Activated CD8-positive, alpha-beta memory T cell treated with anti-CD3 and anti-CD28 coated beads for 36 hours (primary cell): ENCODE results near the gene TMEM271. TPM values are rescaled to one million over a fixed set of nuclear protein-coding genes. Genes with fewer than 3 reads are reported as not detected.
"Not testable (repeated sequence)": the region's sequence is repeated elsewhere in the genome, so short reads cannot be mapped to it uniquely, and the experiment has no call there.

Experiments used
- CTCF ChIA-PET: fragments of 350-600 bp; sonication (Branson Sonifier 250); formaldehyde crosslinking; loops from one replicate; lab custom pipeline; 2021; ENCODE audit warnings: antibody characterized with exemption; lab: Charles Lee
- POLR2A ChIA-PET: fragments of 350-600 bp; sonication (Branson Sonifier 250); formaldehyde crosslinking; loops from one replicate; lab custom pipeline; 2021; ENCODE audit warnings: antibody characterized with exemption; lab: Charles Lee
- total RNA-seq, 2 experiments: library from RNA; stranded (reverse); gene quantifications; one replicate each; pipeline ENCODE4 v1.2.3, GENCODE V29; 2021

TMEM271 gene
- total RNA-seq, 2 experiments from 2014 or later = not detected

DNA sequence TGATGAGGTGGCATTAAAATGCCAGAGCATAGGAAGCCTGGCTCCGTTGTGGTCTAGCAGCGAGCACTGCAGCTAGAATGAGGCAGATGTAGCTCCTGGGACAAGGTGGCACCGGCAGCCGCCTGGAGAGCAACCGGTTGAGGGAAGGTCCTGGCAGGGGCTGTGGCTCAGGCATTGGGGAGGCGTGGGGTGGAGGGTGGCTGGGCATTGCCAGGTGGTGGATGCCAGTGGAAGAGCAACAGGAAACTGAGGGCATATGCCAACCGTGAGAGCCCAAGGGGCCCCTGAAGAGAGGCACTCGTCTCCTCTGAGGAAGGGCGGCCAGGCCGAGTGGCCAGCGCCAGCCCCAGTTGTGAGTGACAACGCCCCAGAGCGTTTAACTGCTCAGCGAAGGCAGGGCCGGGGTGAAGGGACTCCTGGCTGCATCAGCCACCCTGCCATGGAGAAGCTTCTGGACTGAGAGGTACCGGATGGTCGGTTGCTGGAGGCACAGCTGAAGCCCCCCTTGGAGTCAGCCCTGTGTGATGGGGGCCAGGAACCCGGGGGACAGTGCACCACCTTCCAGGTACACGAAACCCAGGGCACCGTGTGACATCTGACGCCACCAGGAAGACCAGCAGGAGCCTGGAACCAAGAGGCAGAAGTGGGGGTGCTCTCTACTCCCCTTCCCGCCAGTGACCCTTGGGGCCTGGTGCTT, 36.1 kb upstream of the TMEM271 start:
- POLR2A ChIA-PET = no interaction called here
- CTCF ChIA-PET = no interaction called here

DNA sequence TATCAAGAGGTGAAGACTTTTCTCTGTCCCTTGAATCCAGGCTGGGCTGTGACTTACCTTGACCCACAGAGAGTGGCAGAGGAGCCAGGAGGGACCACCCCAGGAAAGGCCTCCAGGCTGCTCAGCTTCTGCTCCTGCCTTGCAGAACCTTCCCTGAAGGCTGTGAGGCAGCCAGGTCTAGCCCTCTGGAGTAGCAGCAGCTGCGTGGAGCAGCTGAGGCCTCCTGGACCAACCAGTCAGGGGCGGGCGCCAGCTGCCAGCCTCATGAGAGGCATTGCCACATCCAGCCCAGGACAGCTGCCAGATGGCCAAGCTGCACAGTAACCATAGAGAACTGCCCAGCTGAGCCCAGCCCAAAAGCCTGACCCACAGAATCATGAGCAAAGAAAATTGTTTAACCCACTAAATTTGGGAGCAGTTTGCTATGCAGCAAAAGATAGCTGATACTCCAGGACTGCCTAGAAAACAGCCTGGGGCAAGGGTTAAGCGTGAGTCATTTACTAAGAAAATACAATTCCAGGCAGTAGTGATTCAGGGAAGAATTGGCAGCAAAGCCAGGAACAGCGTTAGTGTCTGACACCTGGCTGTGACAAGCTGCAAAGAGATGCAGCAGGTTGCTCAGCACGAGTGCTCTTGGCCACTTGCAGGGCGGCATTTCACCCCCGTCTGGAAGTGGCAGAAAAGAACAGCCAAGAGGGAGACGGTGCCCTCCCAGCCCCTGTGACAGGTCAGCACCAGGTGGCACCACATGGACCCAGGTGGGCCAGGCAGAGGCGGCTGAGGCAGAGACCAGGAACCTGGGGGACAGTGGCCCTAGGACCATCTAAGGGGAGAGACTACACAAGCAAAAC, 34.5 kb upstream of the TMEM271 start:
- ChIA-PET POLR2A (no interaction called here), CTCF (no interaction called here)

DNA sequence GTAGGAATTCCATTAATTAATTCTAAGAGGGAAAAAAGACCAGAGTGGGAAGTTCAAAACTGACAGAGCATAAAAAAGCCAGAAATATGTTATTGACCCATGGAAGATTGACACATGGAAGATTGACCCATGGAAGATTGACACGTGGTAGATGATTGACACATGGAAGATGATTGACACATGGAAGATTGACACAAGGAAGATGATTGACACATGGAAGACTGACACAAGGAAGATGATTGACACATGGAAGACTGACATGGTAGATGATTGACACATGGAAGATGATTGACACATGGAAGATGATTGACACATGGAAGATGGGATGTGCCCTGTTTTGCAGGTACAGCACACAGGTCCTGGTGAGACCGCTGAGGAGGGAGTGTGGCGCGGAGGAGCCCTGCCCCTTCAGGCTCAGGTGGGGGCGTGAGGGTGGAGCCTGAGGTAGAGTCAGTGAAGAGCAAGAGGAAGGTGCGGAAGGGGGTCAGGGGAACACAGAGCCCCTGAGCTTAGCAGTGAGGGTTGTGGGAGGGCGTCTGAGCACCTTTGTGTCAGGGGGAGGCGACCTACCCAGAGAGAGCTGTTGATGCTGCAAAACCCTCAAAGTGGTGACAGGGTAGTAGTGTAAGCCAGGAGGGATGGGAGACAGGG, 33.4 kb upstream of the TMEM271 start:
- ChIA-PET CTCF (no interaction called here), POLR2A (no interaction called here)

DNA sequence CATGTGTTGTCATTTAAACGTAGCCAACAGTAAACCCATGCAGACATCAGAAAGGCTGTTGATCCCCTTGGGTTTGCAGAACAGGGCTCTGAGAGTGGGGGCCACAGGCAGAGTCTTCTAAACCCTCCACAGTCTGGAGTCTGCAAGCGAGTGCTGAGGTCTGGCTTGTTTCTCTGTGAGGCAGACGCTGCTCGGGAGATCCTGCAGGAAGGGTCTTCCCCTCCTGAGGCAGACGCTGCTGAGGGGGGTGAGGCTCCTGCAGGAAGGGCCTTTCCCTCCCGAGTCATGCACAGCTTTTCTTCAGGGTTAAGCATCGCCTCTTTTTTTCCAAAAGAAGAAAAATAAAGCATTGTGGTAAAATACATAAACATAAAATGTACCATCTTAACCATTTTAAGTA, 32.1 kb upstream of the TMEM271 start:
- ChIA-PET CTCF (no interaction called here), POLR2A (no interaction called here)

DNA sequence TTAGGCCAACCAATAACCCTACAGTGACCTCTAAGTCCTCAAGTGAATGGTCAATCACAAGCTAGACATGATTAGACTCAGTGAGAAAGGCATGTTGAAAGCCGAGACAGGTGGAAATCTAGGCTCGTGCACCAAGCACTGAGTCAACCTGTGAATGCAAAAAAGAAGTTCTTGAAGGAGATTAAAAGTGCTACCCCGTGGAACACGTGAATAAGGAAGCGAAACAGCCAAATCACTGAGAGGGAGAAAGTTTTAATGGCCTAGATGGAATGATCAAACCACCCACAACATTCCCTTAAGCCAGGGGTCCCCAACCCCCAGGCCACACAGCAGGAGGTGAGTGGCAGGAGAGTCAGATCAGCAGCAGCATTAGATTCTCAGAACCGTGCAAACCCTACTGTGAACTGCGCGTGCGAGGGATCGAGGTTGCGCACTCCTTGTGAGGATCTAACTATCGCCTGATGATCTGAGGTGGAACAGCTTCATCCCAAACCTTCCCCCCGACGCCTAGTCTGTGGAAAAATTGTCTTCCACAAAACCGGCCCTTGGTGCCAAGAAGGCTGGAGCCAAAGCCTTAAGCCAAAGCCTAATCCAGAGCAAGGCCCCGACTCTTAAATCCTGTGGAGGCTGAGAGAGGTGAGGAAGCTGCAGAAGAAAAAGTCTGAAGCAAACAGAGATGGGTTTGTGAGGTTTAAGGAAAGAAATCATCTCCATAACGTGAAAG, 29.8 kb upstream of the TMEM271 start:
- POLR2A ChIA-PET = no interaction called here
- CTCF ChIA-PET = no interaction called here

DNA sequence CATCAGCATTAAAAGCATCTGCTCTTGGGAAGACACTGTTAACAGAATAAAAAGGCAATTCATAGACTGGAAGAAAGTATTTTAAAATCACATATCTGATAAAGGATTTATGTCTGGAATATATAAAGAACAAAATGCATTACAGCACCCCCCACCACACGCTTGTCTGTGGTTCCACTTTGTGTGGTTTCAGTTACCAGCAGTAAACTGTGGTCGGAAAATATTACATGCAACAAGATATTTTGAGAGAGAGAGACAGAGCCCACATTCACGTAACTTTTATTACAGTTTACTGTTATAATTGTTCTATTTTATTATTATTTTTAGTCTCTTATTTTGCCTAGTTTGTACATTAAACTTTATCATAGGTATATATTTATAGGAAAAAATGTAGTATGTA, 28.0 kb upstream of the TMEM271 start:
- CTCF ChIA-PET = interaction anchor here (0.7 kb wide), 1 partner anchor 67 kb away, joined by 4 read pairs; no protein-coding TSS in a partner anchor
- POLR2A ChIA-PET = no interaction called here

DNA sequence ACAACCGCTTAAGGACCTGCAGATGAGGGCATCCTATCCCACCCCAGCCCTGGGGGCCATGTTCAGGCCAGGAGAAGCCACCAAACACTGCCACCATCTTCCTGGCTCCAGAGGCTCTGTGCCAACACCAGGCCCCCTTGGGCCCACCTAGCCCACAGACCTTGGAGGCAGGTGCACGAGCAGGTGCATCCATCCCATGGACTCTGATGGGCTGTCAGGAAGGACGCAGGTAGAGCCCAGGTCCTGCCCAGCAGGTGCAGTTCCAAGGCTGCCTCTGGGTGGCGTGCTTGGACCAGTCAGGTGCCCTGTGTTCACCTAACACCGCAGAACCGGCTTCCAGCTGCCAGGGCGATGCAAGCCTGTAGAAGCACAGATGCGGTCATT, 26.5 kb upstream of the TMEM271 start:
- CTCF ChIA-PET = interaction anchor here (0.6 to 1.0 kb wide), 5 partner anchors 71 to 107 kb away, joined by 3 to 7 read pairs (median 3); partner anchors contain the start of genes ATP5ME and MYL5
- POLR2A ChIA-PET = interaction anchor here (0.5 kb wide), 1 partner anchor 149 kb away, joined by 3 read pairs; no protein-coding TSS in a partner anchor

DNA sequence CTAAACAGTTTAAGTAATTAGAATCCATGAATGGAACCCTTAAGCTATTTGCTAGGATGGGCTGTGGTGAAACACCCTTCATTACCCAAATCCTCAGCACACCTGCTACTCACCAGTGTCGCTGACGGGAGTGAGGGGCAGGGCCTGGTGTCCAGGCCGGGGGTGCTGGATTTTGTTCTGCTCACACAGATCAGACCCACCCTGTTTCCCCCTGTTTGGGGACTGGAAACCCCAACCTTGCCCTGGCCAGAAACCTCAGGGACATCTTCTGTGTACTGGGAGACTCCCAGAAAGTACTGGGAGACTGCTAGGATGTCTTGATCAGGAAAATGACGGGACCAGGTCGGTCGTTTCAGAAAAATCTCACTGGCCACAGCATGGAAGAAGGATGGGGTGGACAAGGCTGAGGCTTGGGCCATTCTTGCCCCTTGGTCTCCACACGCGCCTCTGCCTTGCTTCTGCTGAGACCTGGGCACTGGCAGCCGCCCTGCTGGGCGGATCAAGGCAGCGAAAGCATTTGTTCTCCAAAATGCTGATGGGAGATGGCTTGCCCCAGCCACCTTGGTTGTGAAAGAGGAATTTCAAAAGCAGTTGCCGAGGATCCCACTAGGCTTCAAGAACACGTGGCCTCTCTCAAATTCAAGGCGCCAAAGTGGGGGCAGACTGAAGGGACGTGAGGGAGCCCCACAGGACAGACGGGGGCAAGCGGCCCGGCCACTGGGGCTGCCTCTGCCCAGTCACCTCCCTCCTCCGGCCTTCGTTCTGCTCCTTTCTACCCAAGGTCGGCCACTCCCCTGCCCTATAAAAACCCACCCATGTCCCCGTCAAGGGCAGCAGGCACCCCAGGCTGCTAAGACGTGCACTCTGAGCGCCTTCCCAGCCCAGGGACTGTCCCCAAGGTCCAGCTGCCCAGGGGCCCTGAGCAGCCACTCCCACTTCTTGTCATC, 25.8 kb upstream of the TMEM271 start:
- ChIA-PET CTCF (interaction anchor here (0.9 to 1.2 kb wide), 3 partner anchors 73 to 108 kb away, joined by 3 to 4 read pairs (median 4); partner anchors contain the start of genes ATP5ME and MYL5), POLR2A (interaction anchor here (1.2 kb wide), 1 partner anchor 72 kb away, joined by 5 read pairs; the partner anchor contains the start of genes ATP5ME and MYL5)

DNA sequence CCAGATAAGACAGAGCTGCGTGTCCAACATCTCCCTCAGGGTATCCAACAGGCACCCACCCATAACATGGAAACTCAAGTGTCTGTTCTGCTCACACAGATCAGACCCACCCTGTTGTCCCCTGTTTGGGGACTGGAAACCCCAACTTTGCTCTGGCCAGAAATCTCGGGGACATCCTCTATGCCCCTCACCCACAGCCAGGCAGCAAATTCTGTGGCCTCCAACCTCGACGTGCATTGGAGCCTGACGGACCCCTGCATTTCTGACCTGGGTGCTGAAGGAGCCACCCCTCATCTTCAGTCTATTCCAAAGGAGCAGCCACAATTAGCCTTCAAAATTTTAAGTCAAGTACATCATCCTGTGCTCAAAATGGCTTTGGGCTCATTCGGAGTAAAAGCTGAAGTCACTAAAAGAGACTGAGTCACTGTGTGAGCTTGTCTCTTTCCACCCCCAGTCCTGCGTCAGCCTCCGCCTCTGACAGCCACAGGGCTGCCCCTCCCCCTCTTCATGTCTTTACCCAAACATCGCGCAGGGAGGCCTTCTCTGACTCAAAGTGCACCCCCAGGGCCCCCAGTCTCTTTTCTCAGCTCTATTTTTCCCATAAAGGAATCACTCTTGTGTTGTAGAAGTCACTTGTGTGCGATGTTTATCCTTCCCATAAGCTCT, 24.9 kb upstream of the TMEM271 start:
- POLR2A ChIA-PET = interaction anchor here (1.2 kb wide), 1 partner anchor 73 kb away, joined by 5 read pairs; the partner anchor contains the start of genes ATP5ME and MYL5
- CTCF ChIA-PET = interaction anchor here (1.2 kb wide), 1 partner anchor 74 kb away, joined by 4 read pairs; the partner anchor contains the start of genes ATP5ME and MYL5

DNA sequence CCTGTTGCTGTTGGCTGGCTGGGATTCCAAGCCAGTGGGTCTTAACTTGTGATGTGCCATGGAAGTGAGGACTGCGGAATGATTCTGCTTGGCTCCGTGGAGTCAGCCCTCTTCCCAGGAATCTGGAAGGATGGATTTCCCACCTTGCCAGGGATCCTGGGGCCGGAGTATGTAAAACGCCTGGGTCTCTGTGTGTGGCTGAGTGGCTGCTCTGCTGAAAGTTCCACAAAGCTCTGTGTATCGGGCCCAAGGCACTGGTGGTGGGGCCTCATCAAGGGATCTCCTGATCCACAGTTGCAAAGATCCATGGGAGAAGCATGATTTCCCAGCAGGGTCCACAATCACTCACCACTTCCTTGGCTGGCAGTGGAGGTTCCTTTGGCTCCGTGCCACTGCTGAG, 24.1 kb upstream of the TMEM271 start:
- POLR2A ChIA-PET = no interaction called here
- CTCF ChIA-PET = no interaction called here

DNA sequence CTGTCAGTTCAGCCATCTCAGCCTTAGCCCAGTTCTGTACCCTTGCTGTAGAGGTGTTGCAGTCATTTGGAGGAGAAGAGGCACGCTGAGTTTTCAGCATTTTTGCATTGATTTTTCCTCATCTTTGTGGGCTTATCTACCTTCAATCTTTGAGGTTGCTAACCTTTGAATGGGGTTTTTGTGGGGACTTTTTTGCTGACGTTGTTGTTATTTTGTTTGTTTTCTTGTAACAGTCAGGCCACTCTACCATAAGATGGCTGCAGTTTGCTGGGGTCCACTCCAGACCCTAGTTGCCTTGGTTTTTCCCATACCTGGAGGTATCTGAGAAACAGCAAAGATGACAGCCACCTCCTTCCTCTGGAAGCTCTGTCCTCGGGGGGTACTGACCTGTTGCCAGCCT, 22.8 kb upstream of the TMEM271 start:
- POLR2A ChIA-PET = no interaction called here
- CTCF ChIA-PET = no interaction called here

DNA sequence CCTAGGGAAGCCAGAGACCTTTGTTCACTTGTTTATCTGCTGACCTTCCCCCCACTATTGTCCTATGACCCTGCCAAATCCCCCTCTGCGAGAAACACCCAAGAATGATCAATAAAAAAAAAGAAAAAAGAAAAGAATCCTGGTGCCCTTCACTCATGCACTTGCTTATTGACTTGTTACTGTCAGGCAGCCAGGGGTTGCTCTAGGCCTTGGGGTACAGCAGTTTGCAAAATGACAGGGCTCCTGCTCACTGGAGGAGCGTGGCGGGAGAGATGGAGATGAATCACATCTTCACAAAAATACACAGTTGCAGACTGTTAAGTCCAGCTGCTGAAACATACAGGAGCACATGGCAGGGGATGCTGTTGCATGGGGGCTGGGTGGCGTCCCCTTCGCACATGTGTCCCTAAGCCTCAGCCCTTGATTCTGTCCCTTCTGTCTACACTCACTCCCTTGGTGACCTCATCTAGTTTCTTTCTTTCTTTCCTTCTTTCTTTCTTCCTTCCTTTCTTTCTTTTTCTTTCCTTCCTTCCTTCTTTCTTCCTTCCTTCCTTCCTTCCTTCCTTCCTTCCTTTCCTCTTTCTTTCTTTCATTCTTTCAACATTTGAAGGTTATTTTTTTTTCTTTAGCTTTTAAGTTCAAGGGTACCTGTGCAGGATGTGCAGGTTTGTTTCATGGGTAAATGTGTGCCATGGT, 16.9 kb upstream of the TMEM271 start:
- ChIA-PET CTCF (interaction anchor here (0.7 kb wide), 1 partner anchor 22 kb away, joined by 3 read pairs; no protein-coding TSS in a partner anchor), POLR2A (no interaction called here)

DNA sequence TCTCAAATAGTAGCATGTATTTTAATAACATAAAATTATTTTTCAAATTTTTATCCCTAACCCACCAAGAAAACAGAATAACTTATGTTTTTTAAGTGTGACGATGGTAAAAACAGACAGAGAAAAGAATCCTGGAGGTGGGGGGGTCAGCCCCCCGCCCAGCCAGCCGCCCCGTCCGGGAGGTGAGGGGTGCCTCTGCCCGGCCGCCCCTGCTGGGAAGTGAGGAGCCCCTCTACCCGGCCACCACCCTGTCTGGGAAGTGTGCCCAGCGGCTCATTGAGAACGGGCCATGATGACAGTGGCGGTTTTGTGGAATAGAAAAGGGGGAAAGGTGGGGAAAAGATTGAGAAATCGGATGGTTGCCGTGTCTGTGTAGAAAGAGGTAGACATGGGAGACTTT, 16.1 kb upstream of the TMEM271 start:
- CTCF ChIA-PET, POLR2A ChIA-PET: not testable (repeated sequence)

DNA sequence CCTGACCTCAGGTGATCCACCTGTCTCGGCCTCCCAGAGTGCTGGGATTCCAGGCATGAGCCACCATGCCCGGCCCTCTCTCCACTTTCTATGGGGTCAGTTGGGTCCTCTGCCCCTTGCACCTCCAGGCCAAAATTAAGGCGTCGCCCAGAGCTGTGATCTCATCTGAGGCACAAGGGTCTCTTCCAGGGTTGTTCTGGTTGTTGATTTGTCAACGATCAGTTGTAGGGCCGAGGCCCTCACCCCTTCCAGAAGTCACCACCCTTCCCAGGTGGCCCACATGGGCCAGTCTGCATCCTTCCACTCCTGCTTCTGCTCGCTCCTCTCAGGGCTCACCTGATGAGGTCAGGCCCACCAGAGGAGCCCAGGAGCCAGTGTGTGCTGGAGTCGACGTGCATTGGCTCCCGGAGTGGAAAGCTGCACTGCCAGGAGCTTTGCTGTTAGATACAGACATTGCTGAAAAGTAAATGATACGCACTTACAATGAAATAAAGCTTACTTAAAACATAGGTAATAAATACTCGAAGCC, 14.3 kb upstream of the TMEM271 start:
- CTCF ChIA-PET = no interaction called here

DNA sequence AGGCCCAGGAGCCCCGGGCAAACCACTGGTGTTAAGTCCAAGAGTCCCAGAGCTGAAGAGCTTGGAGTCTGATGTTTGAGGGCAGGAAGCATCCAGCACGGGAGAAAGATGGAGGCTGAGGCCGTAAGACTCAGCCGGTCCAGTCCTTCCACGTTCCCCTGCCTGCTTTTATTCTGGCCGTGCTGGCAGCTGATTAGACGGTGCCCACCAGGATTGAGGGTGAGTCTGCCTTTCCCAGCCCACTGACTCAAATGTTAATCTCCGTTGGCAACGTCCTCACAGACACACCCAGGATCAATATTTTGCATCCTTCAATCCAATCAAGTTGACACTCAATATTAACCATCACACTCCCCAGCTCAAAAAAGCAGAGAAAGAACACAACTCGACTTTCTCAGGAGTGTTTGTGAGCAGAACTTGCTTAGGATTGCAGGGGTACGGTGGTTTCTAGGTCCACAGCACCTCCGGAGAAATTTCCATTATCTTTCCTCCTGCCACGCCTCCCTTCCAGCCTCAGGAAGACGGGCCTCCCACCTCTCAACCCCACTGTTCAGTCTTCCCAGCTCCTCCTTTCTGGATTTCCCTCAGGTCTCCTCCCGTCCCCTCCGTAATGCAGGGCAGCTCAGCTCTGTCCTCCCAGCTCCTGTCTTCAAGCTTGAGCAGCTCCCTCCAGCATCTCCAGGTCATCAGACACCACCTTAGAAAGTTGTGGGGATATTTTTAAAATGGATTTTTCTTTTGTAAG, 13.3 kb upstream of the TMEM271 start:
- ChIA-PET CTCF (no interaction called here), POLR2A (no interaction called here)

More for the DNA sequence above, 14.3 kb upstream of the TMEM271 start:
- POLR2A ChIA-PET = no interaction called here

DNA sequence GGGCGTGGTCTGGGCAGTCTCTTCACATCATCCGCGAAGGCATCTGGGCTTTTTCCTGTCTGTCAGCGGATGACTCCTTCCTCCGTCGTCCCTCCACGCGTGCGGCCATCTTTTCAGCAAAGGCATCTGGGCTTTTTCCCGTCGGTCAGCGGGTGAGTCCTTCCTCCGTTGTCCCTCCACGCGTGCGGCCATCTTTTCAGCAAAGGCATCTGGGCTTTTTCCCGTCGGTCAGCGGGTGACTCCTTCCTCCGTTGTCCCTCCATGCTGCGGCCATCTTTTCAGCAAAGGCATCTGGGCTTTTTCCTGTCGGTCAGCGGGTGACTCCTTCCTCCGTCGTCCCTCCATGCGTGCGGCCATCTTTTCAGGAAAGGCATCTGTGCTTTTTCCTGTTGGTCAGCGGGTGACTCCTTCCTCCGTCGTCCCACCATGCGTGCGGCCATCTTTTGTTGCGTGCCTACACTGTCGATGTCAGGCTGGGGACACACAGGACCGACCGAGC, 12.3 kb upstream of the TMEM271 start:
- ChIA-PET CTCF (no interaction called here), POLR2A (no interaction called here)
